ENCODE measurements around the gene SNUPN.

GRCh38 chr15:75666823-75667501, 41.4 kb upstream of the SNUPN start:
- TF ChIP-seq, protein P1, sequence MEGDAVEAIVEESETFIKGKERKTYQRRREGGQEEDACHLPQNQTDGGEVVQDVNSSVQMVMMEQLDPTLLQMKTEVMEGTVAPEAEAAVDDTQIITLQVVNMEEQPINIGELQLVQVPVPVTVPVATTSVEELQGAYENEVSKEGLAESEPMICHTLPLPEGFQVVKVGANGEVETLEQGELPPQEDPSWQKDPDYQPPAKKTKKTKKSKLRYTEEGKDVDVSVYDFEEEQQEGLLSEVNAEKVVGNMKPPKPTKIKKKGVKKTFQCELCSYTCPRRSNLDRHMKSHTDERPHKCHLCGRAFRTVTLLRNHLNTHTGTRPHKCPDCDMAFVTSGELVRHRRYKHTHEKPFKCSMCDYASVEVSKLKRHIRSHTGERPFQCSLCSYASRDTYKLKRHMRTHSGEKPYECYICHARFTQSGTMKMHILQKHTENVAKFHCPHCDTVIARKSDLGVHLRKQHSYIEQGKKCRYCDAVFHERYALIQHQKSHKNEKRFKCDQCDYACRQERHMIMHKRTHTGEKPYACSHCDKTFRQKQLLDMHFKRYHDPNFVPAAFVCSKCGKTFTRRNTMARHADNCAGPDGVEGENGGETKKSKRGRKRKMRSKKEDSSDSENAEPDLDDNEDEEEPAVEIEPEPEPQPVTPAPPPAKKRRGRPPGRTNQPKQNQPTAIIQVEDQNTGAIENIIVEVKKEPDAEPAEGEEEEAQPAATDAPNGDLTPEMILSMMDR (IDR thresholded peaks at IDR 0.05) = no peak
- peak in 2 of 3 donors; percentile 9 to 37 for TF ChIP-seq POLR2A (IDR thresholded peaks at IDR 0.05)

Data from body of pancreas (tissue), 4 donors.